ENCODE measurements around the gene ZFP92.

- TF ChIP-seq CTCF (IDR thresholded peaks at IDR 0.05) = no peak
- TF ChIP-seq POLR2AphosphoS5 (IDR thresholded peaks at IDR 0.05) = no peak
- no peak for TF ChIP-seq EP300 (IDR thresholded peaks at IDR 0.05)
- TF ChIP-seq POLR2A (IDR thresholded peaks at IDR 0.05) = no peak
Measured at GRCh38 chrX:153361781-153362397, 49.4 kb upstream of the ZFP92 start.

All from gastroesophageal sphincter (tissue), 3 donors.